K562 (cell line): Measurements from ENCODE around the gene CERS4. TPM values are rescaled to one million over a fixed set of nuclear protein-coding genes. Genes with fewer than 3 reads are reported as not detected.

ENCODE experiments used
- ATAC-seq: fragments of 200-7000 bp; cut with Tn5 transposase; 3 replicates; pipeline ENCODE4 v1.9.1; 2020; ENCODE audit warnings: moderate library complexity
- Bru-seq: library from RNA; stranded (reverse); fragments of 400-500 nt; gene quantifications from one replicate; lab custom pipeline; 2021; lab: Mats Ljungman, UMichigan
- BruChase-seq, 2 experiments: library from RNA; stranded (reverse); fragments of 400-500 nt; gene quantifications; one replicate each; lab custom pipeline; 2021; lab: Mats Ljungman, UMichigan
- BruUV-seq: library from RNA; stranded (reverse); fragments of 400-500 nt; replicated peaks from 2 replicates; lab custom pipeline; 2021; lab: Mats Ljungman, UMichigan
- CTCF ChIA-PET: fragments of 300-600 bp; formaldehyde crosslinking; extraction: SDS; loops from one replicate; lab custom pipeline; 2021; ENCODE audit warnings: low intra/inter-chr PET ratio; lab: Yijun Ruan, JAX
- POLR2A ChIA-PET: fragments of 300-600, 350-650 bp; sonication (Branson Sonifier 250); formaldehyde crosslinking; extraction: SDS; loops from one replicate; lab custom pipeline; 2021; ENCODE audit warnings: antibody characterized with exemption, inconsistent platforms; lab: Yijun Ruan, JAX
- DNase-seq, 4 experiments: peaks; one replicate each; pipeline versions ENCODE4 v3.0.0 to v3.0.0-alpha.2; 2011 to 2018; ENCODE audit warnings: low spot score in 3 of 4, mixed read lengths in 3 of 4; ENCODE audit errors: extremely low read depth in 1 of 4
- FAIRE-seq: peaks from 2 replicates; lab custom pipeline; 2011; peaks lifted over from hg19 to GRCh38; lab: Jason Lieb, UNC
- H2AFZ ChIP-seq: 2 replicates; pipeline ENCODE4 v1.6.0; 2011; ENCODE audit warnings: low read depth, low read length, control low read depth, inconsistent platforms
- H3K27ac ChIP-seq: fragments of 200-600 bp; 3 replicates; pipeline ENCODE4 v1.8.0; 2011; ENCODE audit warnings: low read depth, mild to moderate bottlenecking, control low read depth, inconsistent platforms, low read length, moderate library complexity, mixed read lengths; ENCODE audit errors: extremely low read depth
- H3K27me3 ChIP-seq, 2 experiments: fragments of 300-600 bp in 1 of 2; 2 replicates in 1 of 2; 3 replicates in 1 of 2; pipeline versions ENCODE4 v1.6.0 to v1.8.0; 2011; ENCODE audit warnings: inconsistent platforms in 2 of 2, low read length in 2 of 2, mild to moderate bottlenecking in 1 of 2, mixed read lengths in 1 of 2, moderate library complexity in 1 of 2; ENCODE audit not compliant: control insufficient read depth in 2 of 2, insufficient read depth in 2 of 2
- H3K36me3 ChIP-seq: fragments of 300-600 bp; 3 replicates; pipeline ENCODE4 v1.8.0; 2011; ENCODE audit warnings: mild to moderate bottlenecking, low read length, inconsistent platforms; ENCODE audit not compliant: control insufficient read depth, insufficient read depth
- H3K4me1 ChIP-seq, 2 experiments: fragments of 200-600 bp in 1 of 2; replicated peaks in 1 of 2; 2 replicates in 1 of 2; 3 replicates in 1 of 2; pipeline versions ENCODE4 v1.5.1 to v1.8.0; 2011; ENCODE audit warnings: inconsistent platforms in 2 of 2, low read length in 2 of 2, mild to moderate bottlenecking in 1 of 2, mixed read lengths in 1 of 2, moderate library complexity in 1 of 2; ENCODE audit not compliant: control insufficient read depth in 2 of 2, insufficient read depth in 2 of 2
- H3K4me2 ChIP-seq: 2 replicates; pipeline ENCODE4 v1.6.1; 2011; ENCODE audit warnings: low read length, control low read depth, inconsistent platforms, mixed read lengths; ENCODE audit not compliant: insufficient read depth
- H3K4me3 ChIP-seq: fragments of 200-600 bp; sonication (generic), shearing (Covaris generic); 2 replicates; pipeline ENCODE4 v1.5.1; 2016; ENCODE audit warnings: control low read depth, inconsistent platforms
- H3K79me2 ChIP-seq: fragments of 200-600 bp; 3 replicates; pipeline ENCODE4 v1.8.0; 2011; ENCODE audit warnings: low read length, inconsistent platforms; ENCODE audit not compliant: control insufficient read depth, insufficient read depth
- H3K9ac ChIP-seq, 2 experiments: 2 replicates each; pipeline versions ENCODE4 v1.6.0 to v1.6.1; 2011; ENCODE audit warnings: low read depth in 2 of 2, low read length in 2 of 2, control low read depth in 1 of 2, inconsistent platforms in 1 of 2, mild to moderate bottlenecking in 1 of 2, mixed read lengths in 1 of 2; ENCODE audit not compliant: insufficient read depth in 1 of 2
- H3K9me1 ChIP-seq: one replicate; pipeline ENCODE4 v1.6.0; 2011; ENCODE audit warnings: inconsistent platforms, mild to moderate bottlenecking, low read length, moderate library complexity; ENCODE audit not compliant: control insufficient read depth, insufficient read depth
- H3K9me3 ChIP-seq: replicated peaks from 2 replicates; pipeline ENCODE4 v1.5.1; 2011; ENCODE audit warnings: low read depth, low read length, inconsistent platforms; ENCODE audit not compliant: control insufficient read depth, insufficient read depth
- H4K20me1 ChIP-seq: replicated peaks from 2 replicates; pipeline ENCODE4 v1.6.1; 2011; ENCODE audit warnings: low read length, inconsistent platforms, mixed read lengths; ENCODE audit not compliant: control insufficient read depth, insufficient read depth
- ETS1 ChIP-seq: conservative IDR thresholded peaks from 2 replicates; pipeline ENCODE4 v1.6.1; 2011; ENCODE audit warnings: low read depth, mild to moderate bottlenecking, low read length; ENCODE audit not compliant: control insufficient read depth
- NFIC ChIP-seq: fragments of 450-650 bp; IDR thresholded peaks from 2 replicates; pipeline ENCODE4 v1.6.1; 2017; ENCODE audit warnings: mild to moderate bottlenecking, inconsistent platforms
- SRSF3 ChIP-seq: fragments of 200-400 bp; formaldehyde crosslinking; IDR thresholded peaks from 2 replicates; pipeline ENCODE4 v1.6.1; 2016; ENCODE audit warnings: mild to moderate bottlenecking, low read length, moderate library complexity; ENCODE audit not compliant: insufficient read depth
- TFAP4 ChIP-seq: sonication (generic); formaldehyde crosslinking; IDR thresholded peaks from 2 replicates; pipeline ENCODE4 v1.8.0; 2022; ENCODE audit warnings: missing genetic modification reagents, mild to moderate bottlenecking, moderate library complexity, borderline replicate concordance
- ZBTB11 ChIP-seq, 3 experiments: fragments of 200-800 bp in 1 of 3; fragments of 250-450 bp in 1 of 3; fragments of 450-650 bp in 1 of 3; sonication (Bioruptor Pico) in 1 of 3; sonication (Bioruptor generic) in 1 of 3; formaldehyde crosslinking in 1 of 3; IDR thresholded peaks; 2 replicates each; pipeline versions ENCODE4 v1.6.1 to v1.8.0; 2016 to 2022; ENCODE audit warnings: mild to moderate bottlenecking in 2 of 3, missing genetic modification characterization in 2 of 3, missing compliant biosample characterization in 1 of 3, moderate library complexity in 1 of 3
- ZBTB7A ChIP-seq: IDR thresholded peaks from 2 replicates; pipeline ENCODE4 v1.6.1; 2011; ENCODE audit warnings: low read depth, mild to moderate bottlenecking, low read length, moderate library complexity, borderline replicate concordance; ENCODE audit not compliant: control insufficient read depth
- ZBTB8A ChIP-seq: fragments of 450-650 bp; IDR thresholded peaks from 2 replicates; pipeline ENCODE4 v1.6.1; 2018; ENCODE audit warnings: mild to moderate bottlenecking, moderate library complexity; ENCODE audit not compliant: partially characterized antibody
- ZNF239 ChIP-seq: fragments of 250-450 bp; sonication (Bioruptor Pico); IDR thresholded peaks from 2 replicates; pipeline ENCODE4 v1.4.0; 2020; ENCODE audit warnings: mild to moderate bottlenecking
- ZNF76 ChIP-seq: fragments of 250-450 bp; sonication (Bioruptor Pico); IDR thresholded peaks from 2 replicates; pipeline ENCODE4 v1.4.0; 2020; ENCODE audit warnings: mild to moderate bottlenecking, moderate library complexity, borderline replicate concordance
- WGBS: fragments of 100-300 bp; shearing (Covaris generic); methylation state at CpG from one replicate; pipeline ENCODE4 v1.1.6; 2016; ENCODE audit warnings: low coverage, mixed read lengths; ENCODE audit not compliant: insufficient coverage; ENCODE audit errors: missing lambda C conversion rate; 5-methylcytosine and 5-hydroxymethylcytosine counted together
- in situ Hi-C: fragments of 300-500 bp; cut with MboI; formaldehyde crosslinking; loops from 4 replicates; pipeline ENCODE4 v1.15.0; 2018; ENCODE audit warnings: inconsistent platforms, mixed read lengths
- intact Hi-C: fragments of 100-400 bp; cut with micrococcal nuclease; formaldehyde crosslinking; loops from 2 replicates; pipeline ENCODE4 v1.14.2; 2022
- long read RNA-seq, 3 experiments: library from polyadenylated mRNA in 2 of 3; library from RNA in 1 of 3; unstranded in 2 of 3; stranded (forward) in 1 of 3; transcript quantifications; one replicate each; pipeline ENCODE4 v2.0.0, GENCODE V29; 2019 to 2022
- polyA minus RNA-seq, 3 experiments: library from RNA; depleted of rRNA, polyadenylated mRNA; stranded (reverse); fragments of >200 nt; gene quantifications; 2 replicates each; pipeline ENCODE4 v1.2.3, GENCODE V29; 2011
- polyA plus RNA-seq, 8 experiments: library from polyadenylated mRNA; depleted of rRNA in 4 of 8; stranded (reverse) in 5 of 8; unstranded in 3 of 8; fragments of >200 nt; fragmentation: Nextera tagmentation in 2 of 8; fragmentation: Illumina TruSeq in 1 of 8; extraction: Ambion mirVana in 2 of 8; extraction: Trizol in 1 of 8; gene quantifications; 2 replicates each; pipeline versions ENCODE4 v1.2.1 to v1.2.3, GENCODE V29; 2011 to 2014; ENCODE audit warnings: inconsistent platforms in 1 of 8, missing spikeins in 1 of 8
- total RNA-seq, 7 experiments: library from RNA; depleted of rRNA in 6 of 7; stranded (reverse); fragments of >200 nt in 6 of 7; fragmentation: Illumina TruSeq in 2 of 7; extraction: Trizol in 2 of 7; gene quantifications; 2 replicates each; pipeline versions ENCODE4 v1.2.1 to v1.2.3, GENCODE V29; 2011 to 2021; ENCODE audit warnings: low replicate concordance in 1 of 7

CERS4 gene
- total RNA-seq (2011; cell fraction: chromatin; rRNA removed; ENCODE audit: low replicate concordance): 5.9 and 13.8 TPM in 2 replicates
- 7.5 and 9.3 TPM in 2 replicates for total RNA-seq (2011; cell fraction: nucleolus; rRNA removed)
- total RNA-seq (2011; cell fraction: nucleoplasm; rRNA removed): 6.3 and 10.6 TPM in 2 replicates
- total RNA-seq (2014; rRNA removed) (3.8 and 5.2 TPM in 2 replicates), total RNA-seq (2014; rRNA removed; fragmentation: Illumina TruSeq; extraction: Trizol) (1.1 and 1.4 TPM in 2 replicates), total RNA-seq (2015; rRNA removed; fragmentation: Illumina TruSeq; extraction: Trizol) (2.0 and 2.8 TPM in 2 replicates), total RNA-seq (2021) (3.7 and 3.8 TPM in 2 replicates), polyA plus RNA-seq (2011; rRNA removed) (4.4 and 7.4 TPM in 2 replicates), polyA plus RNA-seq (2014; fragmentation: Illumina TruSeq; extraction: Trizol) (1.3 and 3.1 TPM in 2 replicates), polyA plus RNA-seq (2014; fragmentation: Nextera tagmentation; extraction: Ambion mirVana) (under 1 TPM in 1 of 2 experiments, not detected in 1; 0.14 TPM), polyA plus RNA-seq (2014; rRNA removed) (4.3 and 5.6 TPM in 2 replicates), polyA minus RNA-seq (2011; rRNA and poly(A)+ RNA removed) (3.0 and 5.3 TPM in 2 replicates), Bru-seq, nascent RNA (percentile 48 among the genes with signal in this experiment), BruChase-seq, experiment 1, labeled RNA remaining after a 2-hour chase (percentile 47 among the genes with signal in this experiment), BruChase-seq, experiment 2, labeled RNA remaining after a 6-hour chase (percentile 48 among the genes with signal in this experiment)
- polyA plus RNA-seq (2011; cell fraction: cytosol; rRNA removed): 9.3 and 12.9 TPM in 2 replicates
- 9.5 and 10.7 TPM in 2 replicates for polyA plus RNA-seq (2011; cell fraction: nucleus; rRNA removed)
- polyA plus RNA-seq (2012): 1.4 and 6.1 TPM in 2 replicates
- polyA minus RNA-seq (2011; cell fraction: cytosol; rRNA and poly(A)+ RNA removed): 3.1 and 5.9 TPM in 2 replicates
- polyA minus RNA-seq (2011; cell fraction: nucleus; rRNA and poly(A)+ RNA removed): 2.7 and 4.4 TPM in 2 replicates
- long read RNA-seq, experiment 1, partial matches to known transcripts: 0 of 2 reads
- long read RNA-seq, experiment 1, other reads (novel, unspliced or antisense): 2 of 2 reads
- long read RNA-seq, experiment 2, partial matches to known transcripts: 0 of 3 reads
- long read RNA-seq, experiment 2, other reads (novel, unspliced or antisense): 1 of 3 reads
- long read RNA-seq, experiment 3, partial matches to known transcripts: 0 of 2 reads
- long read RNA-seq, experiment 3, other reads (novel, unspliced or antisense): 2 of 2 reads

- in situ Hi-C loops (no loop called here), intact Hi-C loops (no loop called here)
- WGBS: 0% methylated on average over 5 of the region's 60 CpGs
- peak; percentile 87 to 97 (median 94) for DNase-seq
- ChIA-PET POLR2A (no interaction called here), CTCF (no interaction called here)
- H3K4me1 ChIP-seq: peaks cover 6 to 32% of the 10 kb centered on the region in 2 experiments
- peaks cover 5% of the 10 kb centered on the region; the same call in 1 of the 2 replicates for H4K20me1 ChIP-seq
- peaks cover 0 to 9% of the 10 kb centered on the region in 2 experiments; a peak in 1 of 5 replicates for H3K27me3 ChIP-seq
- no peaks in the 10 kb centered on the region for H3K36me3 ChIP-seq
- H3K9me3 ChIP-seq: no peaks in the 10 kb centered on the region
- H2AFZ ChIP-seq: peak within 1 kb of the TSS; percentile 90
- peak within 1 kb of the TSS; percentile 56; the same call in 2 of the 3 replicates for H3K27ac ChIP-seq
- H3K9me1 ChIP-seq: no peaks in the 10 kb centered on the region
- peak within 1 kb of the TSS; percentile 60 for H3K4me2 ChIP-seq
- BruUV-seq: no TSS peak
- H3K79me2 ChIP-seq: no peaks in the 10 kb centered on the region
- peak; percentile 49 for FAIRE-seq
- ATAC-seq: peak; percentile 91
- peak within 1 kb of the TSS; percentile 55 for H3K4me3 ChIP-seq
- H3K9ac ChIP-seq: peak within 1 kb of the TSS; percentile 57 to 93; a peak in 3 of 4 replicates
- TF ChIP-seq TFAP4 (CRISPR knock-in tag) (0 out of 2 replicates have a peak, but pooled peaks have one; percentile 16), ZBTB11 (CRISPR knock-in tag; IDR thresholded peaks at IDR 0.05) (peak in 1 of 3 experiments; percentile 40; a peak in 1 of 6 replicates), ETS1 (no peak), ZNF239 (no peak), ZNF76 (CRISPR knock-in tag) (no peak), ZBTB7A (peak; percentile 30; the same call in 1 of the 2 replicates), ZBTB8A (no peak), SRSF3 (no peak), NFIC (peak; percentile 95)
Observed at GRCh38 chr19:8208922-8209461, at the start of gene CERS4. TSS of gene CERS4 (plus strand) at chr19:8209370. CDS start at chr19:8251077, 41,707 bp downstream.
